ENCODE data around the gene CDK11B.

The CDK11B gene

DNA sequence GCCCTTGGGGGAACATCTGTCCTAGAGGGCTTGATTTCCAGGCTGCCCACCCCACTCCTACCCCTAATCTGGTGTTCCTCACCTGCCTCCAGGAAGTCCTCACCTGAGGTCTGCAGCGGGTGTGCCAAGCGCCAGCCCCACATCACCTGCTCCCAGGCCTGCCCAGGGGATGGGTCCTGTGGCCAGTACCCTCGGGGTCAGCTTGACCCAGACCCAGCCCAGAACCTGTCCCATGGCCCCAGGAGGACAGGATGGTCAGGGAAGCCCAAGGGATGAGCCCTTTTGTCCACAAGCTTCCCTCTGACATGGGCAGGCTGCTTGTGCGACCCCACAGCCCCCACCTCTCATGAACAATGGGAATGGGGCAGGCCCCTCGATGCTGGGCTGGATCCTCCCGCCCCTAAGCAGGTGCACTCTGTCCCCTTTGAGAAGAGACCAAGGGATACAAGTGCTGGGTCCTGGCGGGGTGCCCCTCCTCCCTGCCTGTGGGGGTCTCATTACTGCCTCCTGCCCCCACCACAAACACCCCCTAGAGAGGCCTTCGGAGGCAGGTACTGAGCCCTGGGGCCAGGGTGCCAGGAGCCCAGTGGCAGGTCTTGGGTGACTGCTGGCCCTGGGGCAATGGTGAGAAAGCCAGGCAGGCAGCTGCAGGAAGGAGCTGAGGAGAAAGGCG, 40.3 kb downstream of the CDK11B start:
- no peak for TF ChIP-seq CTCF (IDR thresholded peaks at IDR 0.05; ENCODE audit: control extremely low read depth, extremely low read depth, low read depth, missing control alignments)
- ChIA-PET POLR2A (no interaction called here), CTCF (interaction anchor here (0.9 kb wide), 1 partner anchor 247 kb away, joined by 3 read pairs; no protein-coding TSS in a partner anchor)
- no peak for DNase-seq (ENCODE audit: extremely low spot score)

DNA sequence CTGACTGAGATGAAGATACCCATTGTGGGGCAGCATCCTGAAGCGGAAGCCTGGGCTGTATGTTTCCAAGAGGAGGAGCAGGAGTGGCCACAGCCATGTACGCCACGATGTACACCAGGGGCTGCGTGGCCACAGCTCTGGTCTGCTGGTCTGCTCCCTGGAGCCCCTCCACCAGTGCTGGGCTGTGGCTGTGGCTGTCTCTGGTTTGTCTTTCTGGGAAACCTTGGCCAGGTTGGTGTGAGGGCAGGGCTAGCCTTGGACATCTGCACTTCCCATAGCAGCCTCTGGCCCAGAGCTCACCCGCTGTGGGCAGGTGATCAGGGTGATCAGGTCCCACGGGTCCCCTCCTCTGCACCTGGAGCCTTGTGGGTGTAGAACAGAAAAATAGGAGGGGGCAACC, 40.9 kb downstream of the CDK11B start:
- no peak for DNase-seq (ENCODE audit: extremely low spot score)
- no peak for TF ChIP-seq CTCF (IDR thresholded peaks at IDR 0.05; ENCODE audit: control extremely low read depth, extremely low read depth, low read depth, missing control alignments)
- CTCF ChIA-PET = no interaction called here
- POLR2A ChIA-PET = no interaction called here

DNA sequence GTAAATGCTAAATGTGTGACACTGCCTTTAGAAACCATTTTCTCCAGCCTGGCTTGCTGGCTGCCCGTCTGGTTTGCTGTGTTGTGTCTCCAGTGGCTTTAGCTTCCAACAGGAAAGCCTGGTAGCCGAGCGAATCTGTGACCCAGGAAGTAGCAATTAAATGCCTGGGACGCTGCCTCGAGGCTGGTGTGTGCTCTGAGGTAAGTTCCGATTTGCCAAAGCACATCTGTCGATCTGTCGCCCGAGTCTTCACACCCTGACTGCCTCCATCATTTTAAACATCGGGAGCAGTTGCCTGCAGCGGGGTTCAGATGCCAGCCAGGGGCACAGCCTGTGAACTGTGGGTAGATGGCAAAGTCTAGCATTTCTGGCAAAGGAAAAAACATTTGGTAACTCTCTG, 41.3 kb downstream of the CDK11B start:
- no peak for DNase-seq (ENCODE audit: extremely low spot score)
- TF ChIP-seq CTCF (IDR thresholded peaks at IDR 0.05; ENCODE audit: control extremely low read depth, extremely low read depth, low read depth, missing control alignments) = no peak
- ChIA-PET POLR2A (no interaction called here), CTCF (no interaction called here)

- no peak for TF ChIP-seq CTCF (IDR thresholded peaks at IDR 0.05; ENCODE audit: control extremely low read depth, extremely low read depth, low read depth, missing control alignments)
- CTCF ChIA-PET = no interaction called here
- POLR2A ChIA-PET = no interaction called here
- DNase-seq (ENCODE audit: extremely low spot score) = no peak
These were observed 42.0 kb downstream of the CDK11B start for GRCh38 chr1:1616838-1617237.

DNA sequence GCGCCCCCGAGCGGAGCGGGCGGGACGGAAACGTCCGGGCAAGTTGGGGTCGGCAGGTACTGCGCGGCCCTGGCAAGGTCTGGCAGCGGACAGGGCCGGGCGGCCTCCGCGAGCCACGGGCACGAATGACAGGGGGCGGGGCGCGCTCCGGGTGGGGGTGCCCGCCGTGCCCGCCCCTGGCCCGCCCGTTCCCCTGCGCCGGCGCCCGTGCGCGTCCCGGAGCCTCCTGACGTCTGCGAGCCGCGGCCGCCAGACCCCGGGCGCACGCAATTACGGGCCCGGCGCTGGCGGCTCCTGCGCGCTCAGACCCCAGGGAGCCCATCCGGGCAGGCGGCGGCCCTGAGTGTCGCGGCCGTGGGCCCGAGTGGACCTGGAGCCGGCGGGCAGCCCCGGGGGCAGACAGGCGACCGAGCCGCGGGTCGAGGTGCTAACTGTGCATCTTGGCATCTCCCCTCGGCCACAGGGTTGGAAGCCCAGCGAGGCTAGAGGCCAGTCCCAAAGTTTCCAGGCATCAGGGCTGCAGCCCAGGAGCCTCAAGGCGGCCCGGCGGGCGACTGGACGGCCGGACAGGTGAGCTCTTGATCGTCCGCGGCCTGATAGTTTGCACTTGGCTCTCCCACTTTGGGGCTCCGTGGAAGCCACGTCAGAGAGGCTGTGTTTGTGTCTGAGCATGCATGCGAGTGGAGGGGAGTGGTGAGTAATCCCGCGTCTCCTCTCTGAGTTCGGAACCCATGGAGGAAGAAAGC, 42.6 kb downstream of the CDK11B start:
- no peak for TF ChIP-seq CTCF (IDR thresholded peaks at IDR 0.05; ENCODE audit: control extremely low read depth, extremely low read depth, low read depth, missing control alignments)
- ChIA-PET CTCF (no interaction called here), POLR2A (interaction anchor here (1.0 kb wide), 1 partner anchor 13 kb away, joined by 3 read pairs; no protein-coding TSS in a partner anchor)
- DNase-seq (ENCODE audit: extremely low spot score) = peak; percentile 67

DNA sequence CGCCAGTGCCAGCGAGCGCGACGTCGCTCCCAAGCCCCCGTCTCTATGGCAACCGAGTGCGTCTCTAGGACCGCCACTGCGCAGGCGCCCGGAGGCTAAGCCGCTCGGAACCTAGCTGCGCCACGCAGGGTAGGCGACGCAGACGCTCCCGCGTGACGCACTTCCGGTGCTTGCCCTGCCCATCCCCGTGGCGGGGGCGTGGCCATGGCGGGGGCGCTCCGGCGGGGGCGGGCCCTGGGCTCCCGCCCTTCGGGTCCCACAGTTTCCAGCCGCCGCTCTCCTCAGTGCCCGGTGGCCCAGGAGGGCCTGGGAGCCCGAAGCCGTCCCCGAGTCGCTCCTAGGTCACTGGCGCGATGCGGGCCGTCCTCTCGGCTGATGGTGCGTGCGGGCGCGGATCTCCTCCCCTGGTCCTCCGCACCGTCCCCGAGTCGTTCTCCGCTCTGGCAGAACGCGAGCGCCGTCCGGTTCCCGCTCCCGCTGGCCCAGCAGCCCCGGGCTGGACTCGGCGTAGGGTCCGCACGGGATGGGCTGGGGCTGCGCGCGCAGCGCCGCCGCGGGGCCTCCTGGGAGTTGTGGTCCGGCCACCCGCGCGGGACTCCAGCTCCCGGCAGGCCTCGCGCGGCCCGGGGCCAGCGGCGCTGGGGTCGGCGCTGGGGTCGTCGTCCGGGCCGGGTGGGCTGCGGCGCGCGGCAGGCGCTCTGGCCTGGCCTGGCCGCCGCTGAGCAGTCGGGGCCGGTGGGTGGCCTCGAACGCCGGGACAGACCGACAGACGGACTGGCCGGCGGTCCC, 43.4 kb downstream of the CDK11B start, which contains the start of gene MIB2:
Gene MIB2, plus strand, starts transcription at position 245 of the 789 bp plus-strand sequence. CDS start 7,953 bp downstream, outside the sequence.
- DNase-seq (ENCODE audit: extremely low spot score) = peak; percentile 100
- ChIA-PET CTCF (no interaction called here), POLR2A (interaction anchor here (0.6 to 1.0 kb wide), 2 partner anchors 12 to 196 kb away, joined by 3 read pairs; no protein-coding TSS in a partner anchor)
- TF ChIP-seq CTCF (IDR thresholded peaks at IDR 0.05; ENCODE audit: control extremely low read depth, extremely low read depth, low read depth, missing control alignments) = no peak

All from GM10248 (cell line).